CD14-positive monocyte (primary cell): ENCODE results near the gene RGS9. TPM values are rescaled to one million over a fixed set of nuclear protein-coding genes. Genes with fewer than 3 reads are reported as not detected.

ENCODE experiments used
- DNase-seq, 3 donors: peaks; one replicate each; pipeline ENCODE4 v3.0.0-alpha.2; 2011 to 2022
- H2AFZ ChIP-seq: 2 replicates; pipeline ENCODE4 v1.6.0; 2012; ENCODE audit warnings: mild to moderate bottlenecking, low read depth, low read length, inconsistent platforms; ENCODE audit not compliant: insufficient read depth, poor library complexity, severe bottlenecking
- H3K27ac ChIP-seq, 2 donors: 1 replicate in 1 of 2; 2 replicates in 1 of 2; pipeline ENCODE4 v1.5.1; 2012 to 2013; ENCODE audit warnings: low read length in 2 of 2, control low read depth in 1 of 2, inconsistent platforms in 1 of 2, low read depth in 1 of 2, mild to moderate bottlenecking in 1 of 2
- H3K27me3 ChIP-seq, 2 donors: one replicate each; pipeline versions ENCODE4 v1.6.0 to v1.6.1; 2011 to 2013; ENCODE audit warnings: low read length in 2 of 2; ENCODE audit not compliant: control insufficient read depth in 2 of 2, insufficient read depth in 2 of 2
- H3K36me3 ChIP-seq, 2 donors: replicated peaks in 1 of 2; 1 replicate in 1 of 2; 2 replicates in 1 of 2; pipeline versions ENCODE4 v1.5.1 to v1.6.1; 2012 to 2013; ENCODE audit warnings: low read length in 2 of 2, control low read depth in 1 of 2, inconsistent platforms in 1 of 2, mild to moderate bottlenecking in 1 of 2; ENCODE audit not compliant: insufficient read depth in 2 of 2, control insufficient read depth in 1 of 2
- H3K4me1 ChIP-seq, 2 donors: 1 replicate in 1 of 2; 2 replicates in 1 of 2; pipeline versions ENCODE4 v1.5.1 to v1.6.1; 2012 to 2013; ENCODE audit warnings: low read length in 2 of 2, control low read depth in 1 of 2, inconsistent platforms in 1 of 2, mild to moderate bottlenecking in 1 of 2, moderate library complexity in 1 of 2; ENCODE audit not compliant: insufficient read depth in 2 of 2, control insufficient read depth in 1 of 2
- H3K4me2 ChIP-seq: replicated peaks from 2 replicates; pipeline ENCODE3; 2012; ENCODE audit warnings: low read length, moderate library complexity, mild to moderate bottlenecking; ENCODE audit not compliant: poor library complexity, severe bottlenecking; ENCODE audit errors: extremely low read depth
- H3K4me3 ChIP-seq, 3 experiments: fragments of 200-600 bp in 1 of 3; sonication (generic) in 1 of 3; replicated peaks in 1 of 3; 1 replicate in 2 of 3; 2 replicates in 1 of 3; pipeline ENCODE4 v1.5.1; 2011 to 2013; ENCODE audit warnings: low read length in 3 of 3, mild to moderate bottlenecking in 3 of 3, control low read depth in 2 of 3, low read depth in 2 of 3, inconsistent platforms in 1 of 3, moderate library complexity in 1 of 3
- H3K79me2 ChIP-seq: 2 replicates; pipeline ENCODE4 v1.6.0; 2012; ENCODE audit warnings: mild to moderate bottlenecking, control low read depth, inconsistent platforms, low read length, moderate library complexity; ENCODE audit not compliant: insufficient read depth
- H3K9ac ChIP-seq: 2 replicates; pipeline ENCODE4 v1.6.0; 2017; ENCODE audit warnings: low read length, mild to moderate bottlenecking; ENCODE audit not compliant: insufficient read depth, poor library complexity, severe bottlenecking
- H3K9me3 ChIP-seq, 2 donors: replicated peaks in 1 of 2; 1 replicate in 1 of 2; 2 replicates in 1 of 2; pipeline versions ENCODE4 v1.5.1 to v1.6.1; 2012 to 2013; ENCODE audit warnings: low read length in 2 of 2, control low read depth in 1 of 2; ENCODE audit not compliant: control insufficient read depth in 1 of 2, insufficient read depth in 1 of 2
- H4K20me1 ChIP-seq: 2 replicates; pipeline ENCODE4 v1.6.0; 2012; ENCODE audit warnings: mild to moderate bottlenecking, low read length, control low read depth, moderate library complexity; ENCODE audit not compliant: insufficient read depth
- H3K27ac Mint-ChIP-seq, 7 donors: one replicate each; pipeline ENCODE4 v1.8.0; 2020; ENCODE audit warnings: mild to moderate bottlenecking in 7 of 7, mixed read lengths in 7 of 7, moderate library complexity in 6 of 7, inconsistent platforms in 2 of 7
- H3K27me3 Mint-ChIP-seq, 3 donors: one replicate each; pipeline ENCODE4 v1.8.0; 2021 to 2022; ENCODE audit warnings: low read depth in 3 of 3, mild to moderate bottlenecking in 3 of 3, mixed read lengths in 3 of 3, moderate library complexity in 3 of 3, inconsistent platforms in 1 of 3
- H3K36me3 Mint-ChIP-seq, 2 donors: one replicate each; pipeline ENCODE4 v1.8.0; 2020; ENCODE audit warnings: mixed read lengths in 2 of 2, inconsistent platforms in 1 of 2, mild to moderate bottlenecking in 1 of 2
- H3K4me1 Mint-ChIP-seq: one replicate; pipeline ENCODE4 v1.8.0; 2020; ENCODE audit warnings: mild to moderate bottlenecking, mixed read lengths
- H3K4me3 Mint-ChIP-seq, 2 donors: one replicate each; pipeline ENCODE4 v1.8.0; 2020; ENCODE audit warnings: mild to moderate bottlenecking in 2 of 2, mixed read lengths in 2 of 2, moderate library complexity in 1 of 2
- H3K9me3 Mint-ChIP-seq, 7 donors: one replicate each; pipeline ENCODE4 v1.8.0; 2020 to 2022; ENCODE audit warnings: mixed read lengths in 7 of 7, mild to moderate bottlenecking in 6 of 7, moderate library complexity in 6 of 7, inconsistent platforms in 2 of 7
- CTCF ChIP-seq: fragments of 200-600 bp; IDR thresholded peaks from one replicate; pipeline ENCODE4 v1.8.0; 2022; ENCODE audit warnings: antibody characterized with exemption, mild to moderate bottlenecking
- WGBS: methylation state at CpG from one replicate; pipeline ENCODE4 v1.1.5; 2013; ENCODE audit warnings: missing lambda C conversion rate; ENCODE audit not compliant: insufficient coverage; 5-methylcytosine and 5-hydroxymethylcytosine counted together
- intact Hi-C, 2 donors: fragments of 100-400 bp; cut with micrococcal nuclease; formaldehyde crosslinking; loops; one replicate each; pipeline versions ENCODE4 v1.15.0 to v1.15.1; 2023
- polyA plus RNA-seq, 3 donors: library from polyadenylated mRNA; depleted of rRNA in 1 of 3; unstranded in 2 of 3; stranded (reverse) in 1 of 3; fragments of 300-500 nt in 2 of 3; fragments of >200 nt in 1 of 3; fragmentation: Illumina TruSeq in 2 of 3; gene quantifications; 1 replicate in 2 of 3; 2 replicates in 1 of 3; pipeline ENCODE4 v1.2.3, GENCODE V29; 2012 to 2021

RGS9 gene
- polyA plus RNA-seq, 3 donors, result 0.08 TPM; not detected in 2

DNA sequence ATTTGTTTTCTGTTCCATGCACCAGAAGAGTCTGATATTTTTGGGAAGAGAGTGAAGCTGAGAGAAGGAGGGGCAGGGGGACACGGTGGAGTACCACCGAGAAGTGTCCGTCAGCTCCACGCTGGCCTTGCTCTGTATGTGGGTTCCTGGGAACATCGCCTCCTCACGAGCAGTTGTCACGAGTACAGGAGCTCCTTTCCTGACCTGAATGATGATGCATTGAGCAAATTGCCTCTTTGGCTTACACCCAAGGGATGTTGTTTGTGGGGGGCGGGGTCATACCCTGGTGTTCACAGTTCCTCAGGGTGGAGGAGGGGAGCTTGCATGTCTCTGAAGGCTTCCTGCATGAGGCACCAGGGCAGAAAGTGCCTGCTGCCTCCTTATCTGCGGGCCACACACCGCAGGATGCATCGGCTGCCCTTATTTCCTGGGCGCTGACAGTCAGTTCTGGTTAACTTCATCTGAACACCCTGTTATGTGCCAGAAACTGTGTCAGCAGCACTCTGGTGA, 36.2 kb downstream of the RGS9 start:
- no peak overlapping the region for H2AFZ ChIP-seq
- H3K9me3 Mint-ChIP-seq, result peaks cover 0 to 3% (median 0%) of the 10 kb centered on the region in 7 donors
- no peaks in the 10 kb centered on the region for H3K36me3 ChIP-seq
- no peaks in the 10 kb centered on the region for H3K36me3 Mint-ChIP-seq
- no peak overlapping the region for H3K4me3 ChIP-seq
- no peak for TF ChIP-seq CTCF
- H3K4me1 ChIP-seq, result no peaks in the 10 kb centered on the region
- no peaks in the 10 kb centered on the region for H3K79me2 ChIP-seq
- H3K9ac ChIP-seq, result no peak overlapping the region
- peak in 1 of 3 donors; percentile 26 for DNase-seq
- no peak overlapping the region for H3K4me3 Mint-ChIP-seq
- H3K4me2 ChIP-seq, result no peak overlapping the region
- no peak overlapping the region for H3K27ac ChIP-seq
- H3K4me1 Mint-ChIP-seq, result peaks cover 8% of the 10 kb centered on the region
- no peaks in the 10 kb centered on the region for H3K27me3 ChIP-seq
- H4K20me1 ChIP-seq, result no peaks in the 10 kb centered on the region
- peak overlapping the region in 2 of 7 donors; percentile 17 to 50 for H3K27ac Mint-ChIP-seq
- peaks cover 1 to 10% (median 3%) of the 10 kb centered on the region in 3 donors for H3K27me3 Mint-ChIP-seq
- intact Hi-C loops, result no loop called here
- H3K9me3 ChIP-seq, result no peaks in the 10 kb centered on the region
- WGBS, result 5% methylated on average over 12 of the region's 12 CpGs

GRCh38 chr17:65173976-65174683, 37.0 kb downstream of the RGS9 start:
- Mint-ChIP-seq H3K36me3 (no peaks in the 10 kb centered on the region), H3K27me3 (peaks cover 3 to 10% (median 4%) of the 10 kb centered on the region in 3 donors), H3K4me1 (peaks cover 8% of the 10 kb centered on the region), H3K27ac (peak overlapping the region in 1 of 7 donors; percentile 8), H3K9me3 (peaks cover 0 to 3% (median 0%) of the 10 kb centered on the region in 7 donors), H3K4me3 (no peak overlapping the region)
- Histone ChIP-seq H3K79me2 (no peaks in the 10 kb centered on the region), H3K27me3 (no peaks in the 10 kb centered on the region), H3K4me3 (no peak overlapping the region), H3K27ac (no peak overlapping the region), H3K9ac (no peak overlapping the region), H2AFZ (no peak overlapping the region), H4K20me1 (no peaks in the 10 kb centered on the region), H3K9me3 (no peaks in the 10 kb centered on the region), H3K4me1 (no peaks in the 10 kb centered on the region), H3K4me2 (no peak overlapping the region), H3K36me3 (no peaks in the 10 kb centered on the region)
- no peak for DNase-seq
- intact Hi-C loops, result no loop called here
- 97% methylated on average over 8 of the region's 9 CpGs for WGBS
- TF ChIP-seq CTCF, result no peak
